HepG2 (cell line): ENCODE results near the gene MAP9.

Source experiments
- BRD4 ChIP-seq: sonication (generic); formaldehyde crosslinking; IDR thresholded peaks from 2 replicates; pipeline ENCODE4 v1.4.0; 2020; ENCODE audit warnings: missing genetic modification reagents
- CEBPB ChIP-seq: IDR thresholded peaks from 2 replicates; pipeline ENCODE4 v1.6.1; 2011; ENCODE audit warnings: low read depth, low read length, improper control_type of control experiment, borderline replicate concordance
- MYC ChIP-seq: sonication (generic); formaldehyde crosslinking; IDR thresholded peaks from 2 replicates; pipeline ENCODE4 v1.9.0; 2021; ENCODE audit warnings: missing genetic modification reagents, borderline replicate concordance
- SP2 ChIP-seq: sonication (generic); formaldehyde crosslinking; IDR thresholded peaks from 2 replicates; pipeline ENCODE4 v1.5.1; 2020; ENCODE audit warnings: mild to moderate bottlenecking, missing genetic modification reagents
- YY1 ChIP-seq: IDR thresholded peaks from 2 replicates; pipeline ENCODE4 v1.6.1; 2011; ENCODE audit warnings: low read length, low read depth, moderate library complexity, mild to moderate bottlenecking; ENCODE audit not compliant: insufficient read depth, insufficient replicate concordance
- ZFX ChIP-seq: sonication (generic); formaldehyde crosslinking; IDR thresholded peaks from 2 replicates; pipeline ENCODE4 v1.4.0; 2020; ENCODE audit warnings: mild to moderate bottlenecking, low read depth, missing genetic modification reagents, moderate library complexity
- ZNF24 ChIP-seq: fragments of 450-650 bp; IDR thresholded peaks from 2 replicates; pipeline ENCODE4 v1.6.1; 2017; ENCODE audit warnings: antibody characterized with exemption, mild to moderate bottlenecking
- ZSCAN29 ChIP-seq: sonication (generic); formaldehyde crosslinking; conservative IDR thresholded peaks from 2 replicates; pipeline ENCODE4 v1.4.0; 2020; ENCODE audit warnings: mild to moderate bottlenecking, missing genetic modification reagents
- ZSCAN9 ChIP-seq: IDR thresholded peaks from 2 replicates; pipeline ENCODE4 v1.6.1; 2016; ENCODE audit warnings: borderline replicate concordance
- TF ChIP-seq, protein P1 (sequence below): IDR thresholded peaks from 2 replicates; pipeline ENCODE4 v1.6.1; 2016; ENCODE audit warnings: low read depth, control low read depth
- TF ChIP-seq, protein P2 (sequence below): sonication (generic); formaldehyde crosslinking; IDR thresholded peaks from 2 replicates; pipeline ENCODE4 v1.4.0; 2020; ENCODE audit warnings: missing genetic modification reagents

DNA sequence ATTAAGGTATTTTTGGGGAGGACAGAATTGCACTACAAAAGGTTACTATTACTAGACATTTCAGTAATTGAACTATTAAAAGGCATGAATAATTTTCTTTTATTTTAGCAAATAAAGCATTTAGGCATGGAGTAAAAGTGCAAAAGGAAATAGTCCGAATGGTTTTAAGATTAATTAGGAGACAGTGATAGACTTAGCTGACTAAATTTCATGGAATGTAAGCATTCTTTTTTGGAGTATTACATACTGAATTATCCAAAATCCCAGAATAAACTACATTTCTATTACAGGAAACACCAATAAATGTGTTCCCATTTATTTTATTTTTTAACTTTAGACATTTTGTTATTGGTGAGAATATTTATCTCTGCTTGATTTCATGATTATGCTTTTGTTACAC is 30.7 kb upstream of the MAP9 start:
- no peak for TF ChIP-seq BRD4 (CRISPR knock-in tag)
- TF ChIP-seq CEBPB = no peak
- TF ChIP-seq, protein P1, sequence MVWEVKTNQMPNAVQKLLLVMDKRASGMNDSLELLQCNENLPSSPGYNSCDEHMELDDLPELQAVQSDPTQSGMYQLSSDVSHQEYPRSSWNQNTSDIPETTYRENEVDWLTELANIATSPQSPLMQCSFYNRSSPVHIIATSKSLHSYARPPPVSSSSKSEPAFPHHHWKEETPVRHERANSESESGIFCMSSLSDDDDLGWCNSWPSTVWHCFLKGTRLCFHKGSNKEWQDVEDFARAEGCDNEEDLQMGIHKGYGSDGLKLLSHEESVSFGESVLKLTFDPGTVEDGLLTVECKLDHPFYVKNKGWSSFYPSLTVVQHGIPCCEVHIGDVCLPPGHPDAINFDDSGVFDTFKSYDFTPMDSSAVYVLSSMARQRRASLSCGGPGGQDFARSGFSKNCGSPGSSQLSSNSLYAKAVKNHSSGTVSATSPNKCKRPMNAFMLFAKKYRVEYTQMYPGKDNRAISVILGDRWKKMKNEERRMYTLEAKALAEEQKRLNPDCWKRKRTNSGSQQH (CRISPR knock-in tag) = no peak
- TF ChIP-seq MYC = no peak
- TF ChIP-seq ZFX (CRISPR knock-in tag) = no peak
- TF ChIP-seq ZSCAN9 (CRISPR knock-in tag) = no peak
- TF ChIP-seq, protein P2, sequence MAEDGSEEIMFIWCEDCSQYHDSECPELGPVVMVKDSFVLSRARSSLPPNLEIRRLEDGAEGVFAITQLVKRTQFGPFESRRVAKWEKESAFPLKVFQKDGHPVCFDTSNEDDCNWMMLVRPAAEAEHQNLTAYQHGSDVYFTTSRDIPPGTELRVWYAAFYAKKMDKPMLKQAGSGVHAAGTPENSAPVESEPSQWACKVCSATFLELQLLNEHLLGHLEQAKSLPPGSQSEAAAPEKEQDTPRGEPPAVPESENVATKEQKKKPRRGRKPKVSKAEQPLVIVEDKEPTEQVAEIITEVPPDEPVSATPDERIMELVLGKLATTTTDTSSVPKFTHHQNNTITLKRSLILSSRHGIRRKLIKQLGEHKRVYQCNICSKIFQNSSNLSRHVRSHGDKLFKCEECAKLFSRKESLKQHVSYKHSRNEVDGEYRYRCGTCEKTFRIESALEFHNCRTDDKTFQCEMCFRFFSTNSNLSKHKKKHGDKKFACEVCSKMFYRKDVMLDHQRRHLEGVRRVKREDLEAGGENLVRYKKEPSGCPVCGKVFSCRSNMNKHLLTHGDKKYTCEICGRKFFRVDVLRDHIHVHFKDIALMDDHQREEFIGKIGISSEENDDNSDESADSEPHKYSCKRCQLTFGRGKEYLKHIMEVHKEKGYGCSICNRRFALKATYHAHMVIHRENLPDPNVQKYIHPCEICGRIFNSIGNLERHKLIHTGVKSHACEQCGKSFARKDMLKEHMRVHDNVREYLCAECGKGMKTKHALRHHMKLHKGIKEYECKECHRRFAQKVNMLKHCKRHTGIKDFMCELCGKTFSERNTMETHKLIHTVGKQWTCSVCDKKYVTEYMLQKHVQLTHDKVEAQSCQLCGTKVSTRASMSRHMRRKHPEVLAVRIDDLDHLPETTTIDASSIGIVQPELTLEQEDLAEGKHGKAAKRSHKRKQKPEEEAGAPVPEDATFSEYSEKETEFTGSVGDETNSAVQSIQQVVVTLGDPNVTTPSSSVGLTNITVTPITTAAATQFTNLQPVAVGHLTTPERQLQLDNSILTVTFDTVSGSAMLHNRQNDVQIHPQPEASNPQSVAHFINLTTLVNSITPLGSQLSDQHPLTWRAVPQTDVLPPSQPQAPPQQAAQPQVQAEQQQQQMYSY = no peak
- TF ChIP-seq SP2 (CRISPR knock-in tag) = no peak
- TF ChIP-seq ZNF24 = no peak
- TF ChIP-seq ZSCAN29 (CRISPR knock-in tag) = no peak
- no peak for TF ChIP-seq YY1
